Activated CD8-positive, alpha-beta memory T cell treated with anti-CD3 and anti-CD28 coated beads for 1 hour (primary cell): ENCODE data around the gene QDPR.
A peak's percentile ranks its signal among the peaks of the same experiment; 100 is the strongest.
"Not testable (repeated sequence)": the region's sequence is repeated elsewhere in the genome, so short reads cannot be mapped to it uniquely, and the experiment has no call there.

Experiments
- DNase-seq, 2 donors: peaks; one replicate each; pipeline ENCODE4 v3.0.0-alpha.2; 2020; ENCODE audit warnings: low read depth in 1 of 2; ENCODE audit errors: extremely low read depth in 1 of 2

The QDPR gene

GRCh38 chr4:17511950-17512795, at the start of gene QDPR:
QDPR (minus strand) TSS chr4:17512090; CDS start chr4:17512054, 36 bp downstream.
- peak; percentile 24 to 53 for DNase-seq

- DNase-seq = no peak
Observed at GRCh38 chr4:17561195-17561909, 49.5 kb upstream of the QDPR start.

- no peak for DNase-seq
Observed at GRCh38 chr4:17560065-17560673, 48.3 kb upstream of the QDPR start.

GRCh38 chr4:17559709-17560048, 47.8 kb upstream of the QDPR start:
- DNase-seq = no peak

GRCh38 chr4:17558941-17559708, 47.2 kb upstream of the QDPR start:
- DNase-seq = no peak

- DNase-seq = no peak
Observed at GRCh38 chr4:17557880-17558279, 46.0 kb upstream of the QDPR start.

GRCh38 chr4:17556498-17556897, 44.6 kb upstream of the QDPR start:
- no peak for DNase-seq

GRCh38 chr4:17554568-17554967, 42.7 kb upstream of the QDPR start:
- no peak for DNase-seq

- DNase-seq = no peak
Observed at GRCh38 chr4:17552427-17552826, 40.5 kb upstream of the QDPR start.

- no peak for DNase-seq
Observed at GRCh38 chr4:17550549-17550948, 38.7 kb upstream of the QDPR start.

GRCh38 chr4:17546678-17547077, 34.8 kb upstream of the QDPR start:
- no peak for DNase-seq

GRCh38 chr4:17546222-17546621, 34.3 kb upstream of the QDPR start:
- no peak for DNase-seq

GRCh38 chr4:17545374-17546140, 33.7 kb upstream of the QDPR start:
- DNase-seq = no peak

GRCh38 chr4:17544831-17545234, 32.9 kb upstream of the QDPR start:
- no peak for DNase-seq

- no peak for DNase-seq
Observed at GRCh38 chr4:17544205-17544604, 32.3 kb upstream of the QDPR start.

GRCh38 chr4:17537060-17537459, 25.2 kb upstream of the QDPR start:
- not testable (repeated sequence) for DNase-seq

- no peak for DNase-seq
Observed at GRCh38 chr4:17535906-17536305, 24.0 kb upstream of the QDPR start.

GRCh38 chr4:17535242-17535641, 23.4 kb upstream of the QDPR start:
- DNase-seq = no peak

- DNase-seq = no peak
Observed at GRCh38 chr4:17534705-17535104, 22.8 kb upstream of the QDPR start.

- no peak for DNase-seq
Observed at GRCh38 chr4:17531538-17532285, 19.8 kb upstream of the QDPR start.
